ENCODE data around the gene SLAMF9.
"Not testable (repeated sequence)": the region's sequence is repeated elsewhere in the genome, so short reads cannot be mapped to it uniquely, and the experiment has no call there.

The SLAMF9 gene

DNA sequence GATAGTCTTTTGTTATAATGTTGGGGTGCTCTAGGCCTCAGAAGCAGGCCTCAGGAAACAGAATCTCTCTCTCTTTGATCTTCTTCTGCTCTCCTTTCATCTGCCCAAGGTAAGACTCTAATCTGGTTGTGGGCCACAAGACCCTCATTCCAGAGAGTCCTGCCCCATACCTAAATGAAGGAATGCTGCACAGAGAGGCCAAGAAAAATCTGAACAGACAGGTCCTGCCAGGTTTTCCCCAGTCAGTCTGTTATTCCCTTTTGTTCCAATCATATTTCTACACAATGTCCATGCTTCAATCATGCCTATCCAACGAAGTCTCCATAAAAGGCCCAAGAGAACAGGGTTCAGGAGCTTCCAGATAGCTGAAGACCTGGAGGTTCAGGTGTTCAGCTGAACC is 47.1 kb downstream of the SLAMF9 start:
- TF ChIP-seq ZNF70 (CRISPR knock-in tag; IDR thresholded peaks at IDR 0.05) (no peak), ZC3H10 (CRISPR knock-in tag; IDR thresholded peaks at IDR 0.05) (no peak), TCF4 (CRISPR knock-in tag; IDR thresholded peaks at IDR 0.05; ENCODE audit: borderline replicate concordance) (no peak), ARNTL (CRISPR knock-in tag; IDR thresholded peaks at IDR 0.05; ENCODE audit: borderline replicate concordance, low read depth) (no peak), RARB (CRISPR knock-in tag; IDR thresholded peaks at IDR 0.05) (no peak), GLIS3 (CRISPR knock-in tag; IDR thresholded peaks at IDR 0.05) (no peak), BACH2 (CRISPR knock-in tag; IDR thresholded peaks at IDR 0.05; ENCODE audit: borderline replicate concordance) (no peak), PPARA (CRISPR knock-in tag; IDR thresholded peaks at IDR 0.05; ENCODE audit: borderline replicate concordance) (no peak), ISL1 (CRISPR knock-in tag; IDR thresholded peaks at IDR 0.05) (no peak), POU6F1 (CRISPR knock-in tag; IDR thresholded peaks at IDR 0.05; ENCODE audit: borderline replicate concordance, low read depth) (no peak), ESRRG (CRISPR knock-in tag; IDR thresholded peaks at IDR 0.05) (no peak), ZFP30 (CRISPR knock-in tag; IDR thresholded peaks at IDR 0.05) (no peak), ZNF8 (CRISPR knock-in tag; IDR thresholded peaks at IDR 0.05) (no peak)
- TF ChIP-seq, protein P1, sequence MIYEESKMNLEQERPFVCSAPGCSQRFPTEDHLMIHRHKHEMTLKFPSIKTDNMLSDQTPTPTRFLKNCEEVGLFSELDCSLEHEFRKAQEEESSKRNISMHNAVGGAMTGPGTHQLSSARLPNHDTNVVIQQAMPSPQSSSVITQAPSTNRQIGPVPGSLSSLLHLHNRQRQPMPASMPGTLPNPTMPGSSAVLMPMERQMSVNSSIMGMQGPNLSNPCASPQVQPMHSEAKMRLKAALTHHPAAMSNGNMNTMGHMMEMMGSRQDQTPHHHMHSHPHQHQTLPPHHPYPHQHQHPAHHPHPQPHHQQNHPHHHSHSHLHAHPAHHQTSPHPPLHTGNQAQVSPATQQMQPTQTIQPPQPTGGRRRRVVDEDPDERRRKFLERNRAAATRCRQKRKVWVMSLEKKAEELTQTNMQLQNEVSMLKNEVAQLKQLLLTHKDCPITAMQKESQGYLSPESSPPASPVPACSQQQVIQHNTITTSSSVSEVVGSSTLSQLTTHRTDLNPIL (CRISPR knock-in tag; IDR thresholded peaks at IDR 0.05; ENCODE audit: low read depth), result no peak
- TF ChIP-seq, protein P2, sequence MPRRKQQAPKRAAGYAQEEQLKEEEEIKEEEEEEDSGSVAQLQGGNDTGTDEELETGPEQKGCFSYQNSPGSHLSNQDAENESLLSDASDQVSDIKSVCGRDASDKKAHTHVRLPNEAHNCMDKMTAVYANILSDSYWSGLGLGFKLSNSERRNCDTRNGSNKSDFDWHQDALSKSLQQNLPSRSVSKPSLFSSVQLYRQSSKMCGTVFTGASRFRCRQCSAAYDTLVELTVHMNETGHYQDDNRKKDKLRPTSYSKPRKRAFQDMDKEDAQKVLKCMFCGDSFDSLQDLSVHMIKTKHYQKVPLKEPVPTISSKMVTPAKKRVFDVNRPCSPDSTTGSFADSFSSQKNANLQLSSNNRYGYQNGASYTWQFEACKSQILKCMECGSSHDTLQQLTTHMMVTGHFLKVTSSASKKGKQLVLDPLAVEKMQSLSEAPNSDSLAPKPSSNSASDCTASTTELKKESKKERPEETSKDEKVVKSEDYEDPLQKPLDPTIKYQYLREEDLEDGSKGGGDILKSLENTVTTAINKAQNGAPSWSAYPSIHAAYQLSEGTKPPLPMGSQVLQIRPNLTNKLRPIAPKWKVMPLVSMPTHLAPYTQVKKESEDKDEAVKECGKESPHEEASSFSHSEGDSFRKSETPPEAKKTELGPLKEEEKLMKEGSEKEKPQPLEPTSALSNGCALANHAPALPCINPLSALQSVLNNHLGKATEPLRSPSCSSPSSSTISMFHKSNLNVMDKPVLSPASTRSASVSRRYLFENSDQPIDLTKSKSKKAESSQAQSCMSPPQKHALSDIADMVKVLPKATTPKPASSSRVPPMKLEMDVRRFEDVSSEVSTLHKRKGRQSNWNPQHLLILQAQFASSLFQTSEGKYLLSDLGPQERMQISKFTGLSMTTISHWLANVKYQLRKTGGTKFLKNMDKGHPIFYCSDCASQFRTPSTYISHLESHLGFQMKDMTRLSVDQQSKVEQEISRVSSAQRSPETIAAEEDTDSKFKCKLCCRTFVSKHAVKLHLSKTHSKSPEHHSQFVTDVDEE (CRISPR knock-in tag; IDR thresholded peaks at IDR 0.05), result no peak
- TF ChIP-seq, protein P3, sequence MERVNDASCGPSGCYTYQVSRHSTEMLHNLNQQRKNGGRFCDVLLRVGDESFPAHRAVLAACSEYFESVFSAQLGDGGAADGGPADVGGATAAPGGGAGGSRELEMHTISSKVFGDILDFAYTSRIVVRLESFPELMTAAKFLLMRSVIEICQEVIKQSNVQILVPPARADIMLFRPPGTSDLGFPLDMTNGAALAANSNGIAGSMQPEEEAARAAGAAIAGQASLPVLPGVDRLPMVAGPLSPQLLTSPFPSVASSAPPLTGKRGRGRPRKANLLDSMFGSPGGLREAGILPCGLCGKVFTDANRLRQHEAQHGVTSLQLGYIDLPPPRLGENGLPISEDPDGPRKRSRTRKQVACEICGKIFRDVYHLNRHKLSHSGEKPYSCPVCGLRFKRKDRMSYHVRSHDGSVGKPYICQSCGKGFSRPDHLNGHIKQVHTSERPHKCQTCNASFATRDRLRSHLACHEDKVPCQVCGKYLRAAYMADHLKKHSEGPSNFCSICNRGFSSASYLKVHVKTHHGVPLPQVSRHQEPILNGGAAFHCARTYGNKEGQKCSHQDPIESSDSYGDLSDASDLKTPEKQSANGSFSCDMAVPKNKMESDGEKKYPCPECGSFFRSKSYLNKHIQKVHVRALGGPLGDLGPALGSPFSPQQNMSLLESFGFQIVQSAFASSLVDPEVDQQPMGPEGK (CRISPR knock-in tag; IDR thresholded peaks at IDR 0.05; ENCODE audit: borderline replicate concordance), result no peak

GRCh38 chr1:159904036-159904435 is 50.0 kb downstream of the SLAMF9 start:
- ATAC-seq, result not testable (repeated sequence)

More for the DNA sequence above, 47.1 kb downstream of the SLAMF9 start:
- ATAC-seq, result no peak

- ATAC-seq, result no peak
- TF ChIP-seq, protein P1 (CRISPR knock-in tag; IDR thresholded peaks at IDR 0.05; ENCODE audit: low read depth), result no peak
- no peak for TF ChIP-seq CSDC2 (CRISPR knock-in tag; IDR thresholded peaks at IDR 0.05)
- TF ChIP-seq ESRRG (CRISPR knock-in tag; IDR thresholded peaks at IDR 0.05), result no peak
- no peak for TF ChIP-seq BACH2 (CRISPR knock-in tag; IDR thresholded peaks at IDR 0.05; ENCODE audit: borderline replicate concordance)
- TF ChIP-seq OSR1 (CRISPR knock-in tag; IDR thresholded peaks at IDR 0.05), result no peak
- no peak for TF ChIP-seq TOX (CRISPR knock-in tag; IDR thresholded peaks at IDR 0.05; ENCODE audit: borderline replicate concordance)
- TF ChIP-seq SNAI2 (CRISPR knock-in tag; IDR thresholded peaks at IDR 0.05), result no peak
- TF ChIP-seq, protein P3 (CRISPR knock-in tag; IDR thresholded peaks at IDR 0.05; ENCODE audit: borderline replicate concordance), result no peak
- no peak for TF ChIP-seq TCF4 (CRISPR knock-in tag; IDR thresholded peaks at IDR 0.05; ENCODE audit: borderline replicate concordance)
- TF ChIP-seq ZNF565 (CRISPR knock-in tag; conservative IDR thresholded peaks at IDR 0.05; ENCODE audit: low read depth), result no peak
Measured at GRCh38 chr1:159902541-159902940, 51.5 kb downstream of the SLAMF9 start.
